HepG2 (cell line): ENCODE results near the gene LBX2. TPM values are rescaled to one million over a fixed set of nuclear protein-coding genes. Genes with fewer than 3 reads are reported as not detected.

Experiments used
- ARHGAP35 ChIP-seq: sonication (generic); formaldehyde crosslinking; IDR thresholded peaks from 2 replicates; pipeline ENCODE4 v1.9.0; 2022; ENCODE audit warnings: mild to moderate bottlenecking, inconsistent platforms, moderate library complexity, missing genetic modification reagents, borderline replicate concordance
- ATRX ChIP-seq: sonication (generic); formaldehyde crosslinking; IDR thresholded peaks from 2 replicates; pipeline ENCODE4 v1.4.0; 2020; ENCODE audit warnings: missing genetic modification reagents, borderline replicate concordance
- BCL3 ChIP-seq: sonication (generic); formaldehyde crosslinking; IDR thresholded peaks from 2 replicates; pipeline ENCODE4 v1.5.1; 2020; ENCODE audit warnings: mild to moderate bottlenecking, missing genetic modification reagents, moderate library complexity
- CSRNP2 ChIP-seq: sonication (generic); formaldehyde crosslinking; conservative IDR thresholded peaks from 2 replicates; pipeline ENCODE4 v1.8.0; 2022; ENCODE audit warnings: low read depth, missing genetic modification reagents
- HES4 ChIP-seq: sonication (generic); formaldehyde crosslinking; IDR thresholded peaks from 2 replicates; pipeline ENCODE4 v1.9.0; 2021; ENCODE audit warnings: mild to moderate bottlenecking, missing genetic modification reagents, borderline replicate concordance
- HIVEP1 ChIP-seq: sonication (generic); formaldehyde crosslinking; IDR thresholded peaks from 2 replicates; pipeline ENCODE4 v1.4.0; 2020; ENCODE audit warnings: mild to moderate bottlenecking, missing genetic modification reagents
- LCORL ChIP-seq, 2 experiments: fragments of 450-650 bp in 1 of 2; sonication (generic) in 1 of 2; formaldehyde crosslinking in 1 of 2; IDR thresholded peaks; 2 replicates each; pipeline versions ENCODE4 v1.5.0 to v1.6.1; 2017 to 2020; ENCODE audit warnings: antibody characterized with exemption in 1 of 2, missing genetic modification reagents in 1 of 2
- MEIS2 ChIP-seq: sonication (generic); formaldehyde crosslinking; IDR thresholded peaks from 2 replicates; pipeline ENCODE4 v1.9.0; 2021; ENCODE audit warnings: mild to moderate bottlenecking, missing genetic modification reagents
- PRDM10 ChIP-seq: sonication (generic); formaldehyde crosslinking; IDR thresholded peaks from 2 replicates; pipeline ENCODE4 v1.4.0; 2020; ENCODE audit warnings: low read depth, missing genetic modification reagents
- SKI ChIP-seq: fragments of 450-650 bp; IDR thresholded peaks from one replicate; pipeline ENCODE4 v1.6.1; 2018; ENCODE audit warnings: mild to moderate bottlenecking; ENCODE audit not compliant: partially characterized antibody
- SPEN ChIP-seq: sonication (generic); formaldehyde crosslinking; IDR thresholded peaks from 2 replicates; pipeline ENCODE4 v1.5.1; 2020; ENCODE audit warnings: low read depth, mild to moderate bottlenecking, missing genetic modification reagents
- ZBTB8A ChIP-seq: sonication (generic); formaldehyde crosslinking; IDR thresholded peaks from 2 replicates; pipeline ENCODE4 v1.4.0; 2020; ENCODE audit warnings: mild to moderate bottlenecking, low read depth, missing genetic modification reagents, borderline replicate concordance
- ZFP62 ChIP-seq: sonication (generic); formaldehyde crosslinking; IDR thresholded peaks from 2 replicates; pipeline ENCODE4 v1.4.0; 2020; ENCODE audit warnings: missing genetic modification reagents
- ZNF142 ChIP-seq: sonication (generic); formaldehyde crosslinking; IDR thresholded peaks from 2 replicates; pipeline ENCODE4 v1.4.0; 2020; ENCODE audit warnings: missing genetic modification reagents
- ZNF501 ChIP-seq: sonication (generic); formaldehyde crosslinking; IDR thresholded peaks from 2 replicates; pipeline ENCODE4 v1.5.1; 2020; ENCODE audit warnings: mild to moderate bottlenecking, moderate library complexity, missing genetic modification reagents
- ZNF773 ChIP-seq: sonication (generic); formaldehyde crosslinking; IDR thresholded peaks from 2 replicates; pipeline ENCODE4 v1.4.0; 2020; ENCODE audit warnings: missing genetic modification reagents, borderline replicate concordance
- polyA plus RNA-seq, 8 experiments: library from polyadenylated mRNA; depleted of rRNA in 3 of 8; stranded (reverse) in 7 of 8; unstranded in 1 of 8; fragments of >200 nt; fragmentation: Illumina TruSeq in 4 of 8; extraction: Trizol in 4 of 8; gene quantifications; 2 replicates each; pipeline versions ENCODE4 v1.2.1 to v1.2.3, GENCODE V29; 2011 to 2016; ENCODE audit warnings: low read depth in 4 of 8, missing spikeins in 1 of 8, mixed read lengths in 1 of 8; ENCODE audit not compliant: insufficient read depth in 1 of 8
- total RNA-seq, 5 experiments: library from RNA; depleted of rRNA; stranded (reverse); fragments of >200 nt; fragmentation: Illumina TruSeq; extraction: Trizol; gene quantifications; 2 replicates each; pipeline ENCODE4 v1.2.3, GENCODE V29; 2016; ENCODE audit warnings: low read depth in 1 of 5

Gene LBX2
- total and polyA plus RNA-seq, 2 of the 13 experiments (the other 11 are each of a cell fraction or from before 2014, with no cell fraction given), result 6.4 to 8.1 TPM

- no peak for TF ChIP-seq ZNF142 (CRISPR knock-in tag)
- no peak for TF ChIP-seq SKI
- no peak for TF ChIP-seq ZNF773
- 0 out of 2 replicates have a peak, but pooled peaks have one; percentile 15 for TF ChIP-seq PRDM10 (CRISPR knock-in tag)
- TF ChIP-seq CSRNP2 (CRISPR knock-in tag), result no peak
- TF ChIP-seq SPEN, result no peak; the same call in 1 of the 2 replicates
- TF ChIP-seq ARHGAP35 (CRISPR knock-in tag), result no peak
- TF ChIP-seq BCL3 (CRISPR knock-in tag), result no peak
- no peak; the same call in 1 of the 2 replicates for TF ChIP-seq ZBTB8A (CRISPR knock-in tag)
- TF ChIP-seq HIVEP1 (CRISPR knock-in tag), result no peak
- TF ChIP-seq ZFP62, result no peak
- no peak for TF ChIP-seq ZNF501 (CRISPR knock-in tag)
- TF ChIP-seq HES4 (CRISPR knock-in tag), result 0 out of 2 replicates have a peak, but pooled peaks have one; percentile 54
- TF ChIP-seq LCORL (IDR thresholded peaks at IDR 0.05), result no peak
- TF ChIP-seq LCORL (CRISPR knock-in tag; IDR thresholded peaks at IDR 0.05), result no peak
- TF ChIP-seq MEIS2, result no peak
- no peak for TF ChIP-seq ATRX (CRISPR knock-in tag)
Observed at GRCh38 chr2:74507926-74508520, 8.6 kb upstream of the LBX2 start (continued).
